Limb (tissue), 2 donors: ENCODE results near the gene NXN.
A peak's percentile ranks its signal among the peaks of the same experiment; 100 is the strongest.
"Not testable (repeated sequence)": the region's sequence is repeated elsewhere in the genome, so short reads cannot be mapped to it uniquely, and the experiment has no call there.

Experiments used
- DNase-seq, 2 donors: peaks; one replicate each; pipeline ENCODE4 v3.0.0-alpha.2; 2016; ENCODE audit errors: extremely low spot score in 2 of 2

NXN gene

GRCh38 chr17:923633-924032, 55.9 kb downstream of the NXN start:
- no peak for DNase-seq

GRCh38 chr17:921161-921560, 58.4 kb downstream of the NXN start:
- no peak for DNase-seq

GRCh38 chr17:920190-920589, 59.4 kb downstream of the NXN start:
- DNase-seq, result no peak

- DNase-seq, result no peak
These were observed 61.4 kb downstream of the NXN start for GRCh38 chr17:917941-918740.

- DNase-seq, result no peak
These were observed 62.2 kb downstream of the NXN start for GRCh38 chr17:917391-917811.

- DNase-seq, result no peak
These were observed 63.3 kb downstream of the NXN start for GRCh38 chr17:916315-916714.

GRCh38 chr17:915538-916201, 63.9 kb downstream of the NXN start:
- DNase-seq, result peak; percentile 66 to 85

GRCh38 chr17:914561-914960, 65.0 kb downstream of the NXN start:
- DNase-seq, result no peak

- DNase-seq, result no peak
These were observed 66.4 kb downstream of the NXN start for GRCh38 chr17:913207-913606.

GRCh38 chr17:909642-910323, 69.8 kb downstream of the NXN start:
- DNase-seq, result no peak

GRCh38 chr17:907725-908124, 71.9 kb downstream of the NXN start:
- no peak for DNase-seq

- not testable (repeated sequence) for DNase-seq
These were observed 73.9 kb downstream of the NXN start for GRCh38 chr17:905708-906107.

- DNase-seq, result no peak
These were observed 75.7 kb downstream of the NXN start for GRCh38 chr17:903691-904481.

GRCh38 chr17:902463-902862, 77.1 kb downstream of the NXN start:
- DNase-seq, result no peak

- DNase-seq, result no peak
These were observed 77.6 kb downstream of the NXN start for GRCh38 chr17:901964-902363.

- no peak for DNase-seq
These were observed 78.2 kb downstream of the NXN start for GRCh38 chr17:901191-901950.

GRCh38 chr17:900336-900934, 79.1 kb downstream of the NXN start:
- DNase-seq, result no peak

GRCh38 chr17:897970-898619, 81.5 kb downstream of the NXN start:
- no peak for DNase-seq

GRCh38 chr17:896953-897661, 82.5 kb downstream of the NXN start:
- DNase-seq, result no peak
